SK-MEL-5 (cell line): ENCODE measurements around the gene CHN2. TPM values are rescaled to one million over a fixed set of nuclear protein-coding genes. Genes with fewer than 3 reads are reported as not detected.

Source experiments
- DNase-seq: peaks from one replicate; pipeline ENCODE4 v3.0.0-alpha.2; 2016; ENCODE audit warnings: low read depth, low spot score
- in situ Hi-C: cut with HindIII; loops from 2 replicates; pipeline ENCODE4 v1.10.0; 2016; ENCODE audit warnings: low sequenced_read_pairs, high pct_unique_total_duplicates, low pct_unique_long_range_greater_than_20kb
- total RNA-seq: library from RNA; depleted of rRNA; stranded (reverse); fragments of >200 nt; shearing (Covaris generic); gene quantifications from 2 replicates; pipeline ENCODE4 v1.2.3, GENCODE V29; 2014

The CHN2 gene
- total RNA-seq, 1 experiment from 2014 or later: 39.5 TPM

- in situ Hi-C loops: no loop called here
- DNase-seq: no peak
Observed at GRCh38 chr7:29485339-29486190, 291.0 kb downstream of the CHN2 start.

- in situ Hi-C loops: no loop called here
- DNase-seq: no peak
Observed at GRCh38 chr7:29486191-29486700, 291.7 kb downstream of the CHN2 start.

- in situ Hi-C loops: no loop called here
- DNase-seq: no peak
Observed at GRCh38 chr7:29487424-29487823, 292.8 kb downstream of the CHN2 start.

- in situ Hi-C loops: no loop called here
- no peak for DNase-seq
Observed at GRCh38 chr7:29488203-29488970, 293.8 kb downstream of the CHN2 start.

GRCh38 chr7:29488977-29489376 is 294.4 kb downstream of the CHN2 start:
- in situ Hi-C loops: no loop called here
- DNase-seq: no peak

GRCh38 chr7:29490094-29490607 is 295.6 kb downstream of the CHN2 start:
- no peak for DNase-seq
- in situ Hi-C loops: no loop called here

- no peak for DNase-seq
Observed at GRCh38 chr7:29494350-29494749, 299.8 kb downstream of the CHN2 start.

GRCh38 chr7:29495653-29496052 is 301.1 kb downstream of the CHN2 start:
- in situ Hi-C loops: no loop called here
- no peak for DNase-seq

More at GRCh38 chr7:29494350-29494749, 299.8 kb downstream of the CHN2 start:
- in situ Hi-C loops: no loop called here

GRCh38 chr7:29496355-29497020 is 301.9 kb downstream of the CHN2 start:
- in situ Hi-C loops: no loop called here
- no peak for DNase-seq

GRCh38 chr7:29499932-29500331 is 305.4 kb downstream of the CHN2 start:
- no peak for DNase-seq

GRCh38 chr7:29500719-29501118 is 306.1 kb downstream of the CHN2 start:
- DNase-seq: no peak

More at GRCh38 chr7:29499932-29500331, 305.4 kb downstream of the CHN2 start:
- in situ Hi-C loops: no loop called here

GRCh38 chr7:29502133-29502532 is 307.6 kb downstream of the CHN2 start:
- in situ Hi-C loops: no loop called here
- no peak for DNase-seq

More at GRCh38 chr7:29500719-29501118, 306.1 kb downstream of the CHN2 start:
- in situ Hi-C loops: no loop called here

- DNase-seq: no peak
- in situ Hi-C loops: no loop called here
Observed at GRCh38 chr7:29505931-29506330, 311.4 kb downstream of the CHN2 start.

- DNase-seq: no peak
- in situ Hi-C loops: no loop called here
Observed at GRCh38 chr7:29508608-29509007, 314.0 kb downstream of the CHN2 start.

GRCh38 chr7:29510028-29510427 is 315.5 kb downstream of the CHN2 start:
- in situ Hi-C loops: no loop called here
- no peak for DNase-seq

- in situ Hi-C loops: no loop called here
- DNase-seq: no peak
Observed at GRCh38 chr7:29511337-29511736, 316.8 kb downstream of the CHN2 start.

- in situ Hi-C loops: no loop called here
- no peak for DNase-seq
Observed at GRCh38 chr7:29511851-29512250, 317.3 kb downstream of the CHN2 start.

- DNase-seq: no peak
- in situ Hi-C loops: no loop called here
Observed at GRCh38 chr7:29516491-29516890, 321.9 kb downstream of the CHN2 start.
